Vagina (tissue), 2 donors: ENCODE measurements around the gene CYSRT1. TPM values are rescaled to one million over a fixed set of nuclear protein-coding genes. Genes with fewer than 3 reads are reported as not detected.

Experiments used
- DNase-seq, 2 donors: peaks; one replicate each; pipeline ENCODE4 v3.0.0-alpha.2; 2017; ENCODE audit errors: extremely low spot score in 2 of 2
- H3K27ac ChIP-seq: fragments of 200-600 bp; sonication (generic); one replicate; pipeline ENCODE4 v1.5.1; 2019
- H3K27me3 ChIP-seq: fragments of 200-600 bp; sonication (generic); one replicate; pipeline ENCODE4 v1.5.1; 2019
- H3K36me3 ChIP-seq, 2 donors: fragments of 200-600 bp; sonication (generic); one replicate each; pipeline ENCODE4 v1.5.1; 2017 to 2019
- H3K4me1 ChIP-seq: fragments of 200-600 bp; sonication (generic); one replicate; pipeline ENCODE4 v1.5.1; 2019
- H3K4me3 ChIP-seq, 2 donors: fragments of 200-600 bp; sonication (generic); 1 replicate in 1 of 2; 2 replicates in 1 of 2; pipeline ENCODE4 v1.5.1; 2016 to 2019
- H3K9me3 ChIP-seq: fragments of 200-600 bp; sonication (generic); one replicate; pipeline ENCODE4 v1.5.1; 2019
- POLR2A ChIP-seq, 2 donors: fragments of 450-650 bp; IDR thresholded peaks; one replicate each; pipeline ENCODE4 v1.6.1; 2017; ENCODE audit warnings: antibody characterized with exemption in 2 of 2, mild to moderate bottlenecking in 2 of 2, moderate library complexity in 2 of 2
- POLR2AphosphoS5 ChIP-seq, 2 donors: sonication (generic); formaldehyde crosslinking; IDR thresholded peaks; one replicate each; pipeline ENCODE4 v1.9.0; 2017; ENCODE audit warnings: antibody characterized with exemption in 2 of 2, mild to moderate bottlenecking in 2 of 2, low read depth in 1 of 2; ENCODE audit not compliant: insufficient read depth in 1 of 2
- intact Hi-C: fragments of 100-400 bp; cut with DNase I; formaldehyde crosslinking; loops from one replicate; pipeline ENCODE4 v1.15.1; 2023
- total RNA-seq: library from RNA; depleted of rRNA; stranded (reverse); fragments of >200 nt; gene quantifications from one replicate; pipeline ENCODE4 v1.2.3, GENCODE V29; 2016
- TF ChIP-seq, protein P1 (sequence below), 3 experiments: fragments of 450-650 bp in 2 of 3; fragments of 200-600 bp in 1 of 3; sonication (generic) in 1 of 3; IDR thresholded peaks; one replicate each; pipeline ENCODE4 v1.5.1; 2017 to 2019; ENCODE audit warnings: antibody characterized with exemption in 3 of 3, mild to moderate bottlenecking in 2 of 3, moderate library complexity in 2 of 3

CYSRT1 gene
- total RNA-seq, 1 donor from 2014 or later, result 24.3 TPM

DNA sequence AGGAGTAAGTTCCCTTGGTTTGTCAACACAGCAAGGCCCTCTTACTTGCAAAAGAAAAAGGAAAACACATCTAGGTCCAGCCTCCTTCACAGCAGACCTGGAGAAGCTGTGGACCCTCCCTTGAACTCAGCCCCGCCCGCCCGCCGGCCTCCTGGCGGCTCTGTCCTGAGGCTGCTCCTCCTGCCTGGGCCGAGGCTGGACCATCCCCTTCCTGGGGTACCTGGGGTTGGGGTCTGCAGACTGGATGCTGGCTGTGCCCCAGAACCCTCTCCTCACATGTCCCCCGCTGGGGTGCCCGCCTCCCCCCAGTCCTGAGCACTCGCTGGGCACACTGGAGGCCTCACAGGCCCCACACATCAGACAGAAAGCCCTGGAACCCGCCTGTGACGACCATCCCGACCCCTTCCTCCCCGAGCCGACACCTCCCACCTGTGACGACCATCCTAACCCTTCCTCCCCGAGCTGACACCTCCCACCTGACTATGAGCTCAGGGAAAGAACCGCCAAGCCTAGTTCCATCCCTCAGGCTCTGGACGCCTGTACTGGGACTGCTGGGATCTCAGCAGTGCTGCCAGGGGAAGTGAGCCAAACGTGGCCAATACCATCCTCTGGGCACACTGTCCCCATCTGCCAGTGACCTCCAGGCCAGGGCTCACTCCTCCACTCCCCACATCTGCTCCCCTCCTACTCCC lies 45.9 kb upstream of the CYSRT1 start:
- no peak for TF ChIP-seq POLR2A (IDR thresholded peaks at IDR 0.05)
- TF ChIP-seq, protein P1, sequence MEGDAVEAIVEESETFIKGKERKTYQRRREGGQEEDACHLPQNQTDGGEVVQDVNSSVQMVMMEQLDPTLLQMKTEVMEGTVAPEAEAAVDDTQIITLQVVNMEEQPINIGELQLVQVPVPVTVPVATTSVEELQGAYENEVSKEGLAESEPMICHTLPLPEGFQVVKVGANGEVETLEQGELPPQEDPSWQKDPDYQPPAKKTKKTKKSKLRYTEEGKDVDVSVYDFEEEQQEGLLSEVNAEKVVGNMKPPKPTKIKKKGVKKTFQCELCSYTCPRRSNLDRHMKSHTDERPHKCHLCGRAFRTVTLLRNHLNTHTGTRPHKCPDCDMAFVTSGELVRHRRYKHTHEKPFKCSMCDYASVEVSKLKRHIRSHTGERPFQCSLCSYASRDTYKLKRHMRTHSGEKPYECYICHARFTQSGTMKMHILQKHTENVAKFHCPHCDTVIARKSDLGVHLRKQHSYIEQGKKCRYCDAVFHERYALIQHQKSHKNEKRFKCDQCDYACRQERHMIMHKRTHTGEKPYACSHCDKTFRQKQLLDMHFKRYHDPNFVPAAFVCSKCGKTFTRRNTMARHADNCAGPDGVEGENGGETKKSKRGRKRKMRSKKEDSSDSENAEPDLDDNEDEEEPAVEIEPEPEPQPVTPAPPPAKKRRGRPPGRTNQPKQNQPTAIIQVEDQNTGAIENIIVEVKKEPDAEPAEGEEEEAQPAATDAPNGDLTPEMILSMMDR (IDR thresholded peaks at IDR 0.05), result no peak
- TF ChIP-seq POLR2AphosphoS5 (IDR thresholded peaks at IDR 0.05; ENCODE audit: insufficient read depth in 1 of 2, low read depth in 1 of 2), result no peak
- intact Hi-C loops, result no loop called here

DNA sequence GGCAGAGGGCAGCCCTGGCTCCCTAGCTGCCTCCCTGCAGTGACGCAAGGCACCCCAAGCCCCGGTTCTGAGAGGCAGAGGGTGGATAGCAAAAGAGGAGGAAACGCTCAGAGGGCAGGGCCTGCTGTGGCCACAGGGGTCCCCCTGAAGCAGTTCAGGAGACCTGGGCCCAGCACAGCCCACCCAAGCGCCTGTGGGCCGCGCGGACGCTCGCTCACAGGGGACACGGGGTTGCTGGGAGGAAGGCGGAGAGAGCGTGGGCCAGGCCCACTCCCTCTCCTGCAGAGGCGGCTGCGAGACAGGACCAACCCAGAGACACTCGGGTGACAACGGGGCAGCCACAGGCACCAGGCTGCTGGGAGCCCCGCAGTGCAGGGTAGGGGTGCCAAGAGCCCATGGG lies 45.2 kb upstream of the CYSRT1 start:
- intact Hi-C loops, result no loop called here
- Histone ChIP-seq H3K4me3 (no peak overlapping the region), H3K4me1 (peaks cover 9% of the 10 kb centered on the region), H3K27me3 (no peaks in the 10 kb centered on the region), H3K36me3 (peaks cover 0 to 55% of the 10 kb centered on the region in 2 donors), H3K27ac (no peak overlapping the region), H3K9me3 (no peaks in the 10 kb centered on the region)
- DNase-seq, result no peak
- TF ChIP-seq POLR2AphosphoS5 (IDR thresholded peaks at IDR 0.05; ENCODE audit: insufficient read depth in 1 of 2, low read depth in 1 of 2) (no peak), POLR2A (IDR thresholded peaks at IDR 0.05) (no peak)
- TF ChIP-seq, protein P1 (IDR thresholded peaks at IDR 0.05), result no peak

More for the DNA sequence above, 45.9 kb upstream of the CYSRT1 start:
- Histone ChIP-seq H3K27me3 (no peaks in the 10 kb centered on the region), H3K4me1 (peaks cover 13% of the 10 kb centered on the region), H3K4me3 (no peak overlapping the region), H3K36me3 (peaks cover 0 to 54% of the 10 kb centered on the region in 2 donors), H3K27ac (no peak overlapping the region), H3K9me3 (no peaks in the 10 kb centered on the region)
- no peak for DNase-seq

DNA sequence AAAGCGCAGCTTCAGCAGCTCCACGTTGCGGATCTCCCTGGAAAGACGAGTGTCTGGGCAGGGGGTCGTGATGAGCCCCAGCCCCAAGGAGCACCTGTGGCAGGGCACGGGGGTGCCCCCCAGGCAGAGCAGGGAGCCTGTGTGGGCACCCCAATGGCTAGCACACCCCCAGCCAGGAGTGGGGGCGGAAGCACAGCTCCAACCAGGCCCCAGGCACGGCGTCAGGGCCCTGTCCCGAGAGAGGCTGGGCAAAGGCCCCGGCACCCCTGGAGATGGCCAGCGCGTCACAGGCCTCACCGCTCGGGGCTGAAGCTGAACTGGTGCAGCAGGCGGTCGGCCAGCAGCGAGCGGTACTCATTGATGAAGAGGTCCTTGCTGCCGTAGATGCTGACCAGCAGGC lies 44.5 kb upstream of the CYSRT1 start:
- no peak for DNase-seq
- Histone ChIP-seq H3K27me3 (no peaks in the 10 kb centered on the region), H3K36me3 (peaks cover 0 to 59% of the 10 kb centered on the region in 2 donors), H3K27ac (no peak overlapping the region), H3K9me3 (no peaks in the 10 kb centered on the region), H3K4me1 (peaks cover 8% of the 10 kb centered on the region), H3K4me3 (no peak overlapping the region)
- intact Hi-C loops, result no loop called here
- TF ChIP-seq POLR2AphosphoS5 (IDR thresholded peaks at IDR 0.05; ENCODE audit: insufficient read depth in 1 of 2, low read depth in 1 of 2) (no peak), POLR2A (IDR thresholded peaks at IDR 0.05) (no peak)
- TF ChIP-seq, protein P1 (IDR thresholded peaks at IDR 0.05), result no peak

DNA sequence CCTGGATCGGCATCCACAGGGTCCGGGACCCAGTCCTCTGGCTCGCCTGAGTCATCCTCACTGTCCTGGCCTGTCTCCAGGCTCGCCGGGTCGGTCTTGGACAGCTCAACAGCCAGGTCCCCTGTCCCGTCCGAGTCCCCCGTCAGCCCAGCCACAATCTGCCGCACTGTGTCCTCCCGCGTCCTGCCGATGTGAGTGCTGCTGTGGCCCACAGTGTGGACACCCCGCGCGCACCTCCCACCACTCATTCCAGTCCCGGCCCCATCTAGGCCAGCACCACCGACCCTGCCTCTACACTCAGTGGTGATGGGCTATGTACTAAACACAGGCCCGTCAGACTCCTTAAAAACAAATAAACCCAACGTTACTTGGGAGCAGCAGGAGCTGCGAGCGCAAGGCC lies 43.3 kb upstream of the CYSRT1 start:
- H3K4me1 ChIP-seq, result peaks cover 16% of the 10 kb centered on the region
- H3K27ac ChIP-seq, result no peak overlapping the region
- TF ChIP-seq POLR2AphosphoS5 (IDR thresholded peaks at IDR 0.05; ENCODE audit: insufficient read depth in 1 of 2, low read depth in 1 of 2) (no peak), POLR2A (IDR thresholded peaks at IDR 0.05) (no peak)
- TF ChIP-seq, protein P1 (IDR thresholded peaks at IDR 0.05), result no peak
- H3K9me3 ChIP-seq, result no peaks in the 10 kb centered on the region
- H3K4me3 ChIP-seq, result no peak overlapping the region
- peaks cover 0 to 60% of the 10 kb centered on the region in 2 donors for H3K36me3 ChIP-seq
- no peaks in the 10 kb centered on the region for H3K27me3 ChIP-seq
- intact Hi-C loops, result no loop called here
- DNase-seq, result no peak

DNA sequence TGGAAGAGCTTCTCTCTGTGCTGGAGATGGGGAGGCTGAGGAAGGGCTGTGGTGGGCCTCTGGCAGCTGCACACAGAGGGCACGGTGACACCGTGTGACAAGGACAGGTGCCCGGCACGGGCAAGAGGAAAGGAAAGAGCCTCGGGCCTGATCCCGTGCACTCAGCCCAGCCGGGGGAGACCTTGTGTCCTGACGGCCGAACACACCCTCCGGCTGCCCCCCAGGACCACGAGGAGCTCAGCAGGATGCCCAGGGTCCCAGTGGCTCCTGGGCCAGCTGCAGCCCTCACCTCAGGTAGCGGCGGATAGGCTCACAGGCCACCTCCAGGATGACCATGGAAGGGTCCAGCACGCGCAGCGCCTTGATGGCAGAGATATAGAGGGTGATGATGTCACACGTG lies 42.1 kb upstream of the CYSRT1 start:
- peaks cover 27% of the 10 kb centered on the region for H3K4me1 ChIP-seq
- H3K4me3 ChIP-seq, result no peak overlapping the region
- DNase-seq, result no peak
- no peaks in the 10 kb centered on the region for H3K9me3 ChIP-seq
- TF ChIP-seq POLR2AphosphoS5 (IDR thresholded peaks at IDR 0.05; ENCODE audit: insufficient read depth in 1 of 2, low read depth in 1 of 2), result no peak
- TF ChIP-seq POLR2A (IDR thresholded peaks at IDR 0.05), result no peak
- TF ChIP-seq, protein P1 (IDR thresholded peaks at IDR 0.05), result no peak
- intact Hi-C loops, result no loop called here
- no peaks in the 10 kb centered on the region for H3K27me3 ChIP-seq
- H3K36me3 ChIP-seq, result peaks cover 0 to 59% of the 10 kb centered on the region in 2 donors
- no peak overlapping the region for H3K27ac ChIP-seq
